Keratinocyte (primary cell): ENCODE results near the gene UTF1. TPM values are rescaled to one million over a fixed set of nuclear protein-coding genes. Genes with fewer than 3 reads are reported as not detected.

Experiments
- DNase-seq: peaks from one replicate; pipeline ENCODE4 v3.0.0-alpha.2; 2011; ENCODE audit warnings: low read depth, missing footprints, low spot score
- FAIRE-seq: peaks from 2 replicates; lab custom pipeline; 2011; peaks lifted over from hg19 to GRCh38; lab: Jason Lieb, UNC
- H2AFZ ChIP-seq: 2 replicates; pipeline ENCODE4 v1.6.0; 2012; ENCODE audit warnings: low read length, control low read depth, inconsistent platforms; ENCODE audit not compliant: control insufficient read depth
- H3K27ac ChIP-seq: 2 replicates; pipeline ENCODE4 v1.5.1; 2011; ENCODE audit warnings: low read length; ENCODE audit not compliant: control insufficient read depth, insufficient read depth
- H3K27me3 ChIP-seq: 3 replicates; pipeline ENCODE4 v1.6.0; 2011; ENCODE audit warnings: low read length; ENCODE audit not compliant: control insufficient read depth, insufficient read depth; ENCODE audit errors: extremely low read depth
- H3K36me3 ChIP-seq, 2 experiments: 2 replicates in 1 of 2; 3 replicates in 1 of 2; pipeline ENCODE4 v1.5.1; 2011; ENCODE audit warnings: low read length in 2 of 2, mild to moderate bottlenecking in 1 of 2; ENCODE audit not compliant: control insufficient read depth in 2 of 2, insufficient read depth in 2 of 2; ENCODE audit errors: extremely low read depth in 1 of 2
- H3K4me1 ChIP-seq: 3 replicates; pipeline ENCODE4 v1.5.1; 2011; ENCODE audit warnings: low read length; ENCODE audit not compliant: control insufficient read depth, insufficient read depth; ENCODE audit errors: extremely low read depth
- H3K4me2 ChIP-seq: 3 replicates; pipeline ENCODE4 v1.6.0; 2011; ENCODE audit warnings: low read depth, low read length; ENCODE audit not compliant: control insufficient read depth, insufficient read depth; ENCODE audit errors: extremely low read depth
- H3K4me3 ChIP-seq, 3 experiments: fragments of 200-600 bp in 1 of 3; sonication (generic) in 1 of 3; 2 replicates in 2 of 3; 3 replicates in 1 of 3; pipeline ENCODE4 v1.5.1; 2011 to 2016; ENCODE audit warnings: low read length in 3 of 3, mild to moderate bottlenecking in 3 of 3, control low read depth in 2 of 3, inconsistent platforms in 1 of 3, low read depth in 1 of 3, mixed read lengths in 1 of 3, mixed run types in 1 of 3, moderate library complexity in 1 of 3; ENCODE audit not compliant: control insufficient read depth in 2 of 3, insufficient read depth in 2 of 3; ENCODE audit errors: extremely low read depth in 1 of 3
- H3K79me2 ChIP-seq: 2 replicates; pipeline ENCODE4 v1.6.0; 2012; ENCODE audit warnings: low read length; ENCODE audit not compliant: control insufficient read depth, insufficient read depth
- H3K9ac ChIP-seq: 3 replicates; pipeline ENCODE4 v1.6.0; 2011; ENCODE audit warnings: low read length; ENCODE audit not compliant: control insufficient read depth, insufficient read depth; ENCODE audit errors: extremely low read depth
- H3K9me1 ChIP-seq: 3 replicates; pipeline ENCODE4 v1.6.0; 2011; ENCODE audit warnings: low read length; ENCODE audit not compliant: control insufficient read depth, insufficient read depth; ENCODE audit errors: extremely low read depth
- H3K9me3 ChIP-seq: 2 replicates; pipeline ENCODE4 v1.5.1; 2012; ENCODE audit warnings: low read depth, low read length; ENCODE audit not compliant: control insufficient read depth
- H4K20me1 ChIP-seq: 3 replicates; pipeline ENCODE4 v1.6.0; 2011; ENCODE audit warnings: low read length; ENCODE audit not compliant: control insufficient read depth, insufficient read depth; ENCODE audit errors: extremely low read depth
- CTCF ChIP-seq, 3 experiments: IDR thresholded peaks in 1 of 3; conservative IDR thresholded peaks in 1 of 3; optimal IDR thresholded peaks in 1 of 3; 2 replicates in 2 of 3; 3 replicates in 1 of 3; pipeline versions ENCODE3 to v1.5.1; 2011; ENCODE audit warnings: low read length in 3 of 3, mild to moderate bottlenecking in 3 of 3, moderate library complexity in 2 of 3, control low read depth in 1 of 3, inconsistent platforms in 1 of 3; ENCODE audit not compliant: insufficient read depth in 2 of 3; ENCODE audit errors: extremely low read depth in 1 of 3
- EZH2 ChIP-seq: IDR thresholded peaks from one replicate; pipeline ENCODE4 v1.6.1; 2012; ENCODE audit warnings: inconsistent platforms, mild to moderate bottlenecking, low read length, moderate library complexity
- dilution Hi-C: fragments of 300-500 bp; cut with MboI; formaldehyde crosslinking; loops from one replicate; pipeline ENCODE4 v1.7.0; 2020; ENCODE audit warnings: low sequenced_read_pairs; ENCODE audit not compliant: extremely low pct_ligation_motif_present
- polyA plus RNA-seq, 5 experiments: library from polyadenylated mRNA; depleted of rRNA in 3 of 5; stranded (reverse) in 3 of 5; stranded (forward) in 1 of 5; unstranded in 1 of 5; fragments of >200 nt; gene quantifications; 1 replicate in 1 of 5; 2 replicates in 3 of 5; 3 replicates in 1 of 5; pipeline versions ENCODE4 v1.2.1 to v1.2.3, GENCODE V29; 2011 to 2012; ENCODE audit warnings: missing spikeins in 2 of 5, low read depth in 1 of 5, low replicate concordance in 1 of 5

The UTF1 gene
- polyA plus RNA-seq, 1 donor (not counting 4 experiments of a cell fraction or from before 2014, with no cell fraction given) = not detected

- Histone ChIP-seq H3K27ac (no peak overlapping the region), H3K27me3 (peaks cover 46% of the 10 kb centered on the region), H3K9me1 (no peaks in the 10 kb centered on the region), H3K4me3 (no peak overlapping the region), H3K9ac (no peak overlapping the region), H3K4me2 (no peak overlapping the region), H3K4me1 (peaks cover 4% of the 10 kb centered on the region), H2AFZ (no peak overlapping the region), H3K79me2 (no peaks in the 10 kb centered on the region), H3K9me3 (no peaks in the 10 kb centered on the region), H3K36me3 (no peaks in the 10 kb centered on the region), H4K20me1 (no peaks in the 10 kb centered on the region)
- dilution Hi-C loops = no loop called here
- no peak for DNase-seq
- TF ChIP-seq CTCF (optimal IDR thresholded peaks at IDR 0.05 in 1 of 3, IDR thresholded peaks at IDR 0.05 in 1 of 3, conservative IDR thresholded peaks at IDR 0.05 in 1 of 3; ENCODE audit: extremely low read depth in 1 of 3, insufficient read depth in 2 of 3, low read length in 3 of 3) = no peak
- TF ChIP-seq EZH2 = no peak
- FAIRE-seq = no peak
Measured at GRCh38 chr10:133247681-133248333, 17.8 kb downstream of the UTF1 start.

DNA sequence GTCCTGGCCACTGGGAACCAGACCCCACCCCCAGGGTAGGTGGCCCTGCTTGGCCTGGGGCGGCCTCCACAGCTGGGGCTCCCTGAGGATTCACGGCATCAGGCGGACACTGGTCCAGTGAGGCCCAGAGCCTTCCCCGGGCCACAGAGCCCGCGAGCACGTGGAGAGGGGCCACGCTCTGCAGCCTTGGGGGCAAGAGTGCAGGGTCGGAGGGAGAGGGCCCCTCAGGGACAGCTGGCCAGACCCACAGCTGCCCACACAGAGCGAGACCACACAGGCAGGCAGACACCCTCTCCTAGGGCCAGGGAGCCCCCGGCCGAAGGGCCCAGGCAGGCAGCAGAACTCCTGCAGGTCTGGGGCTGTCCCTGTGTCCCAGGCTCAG is 18.3 kb downstream of the UTF1 start:
- dilution Hi-C loops = no loop called here
- Histone ChIP-seq H3K4me1 (no peaks in the 10 kb centered on the region), H3K4me3 (no peak overlapping the region), H3K9me1 (no peaks in the 10 kb centered on the region), H3K9ac (no peak overlapping the region), H3K9me3 (no peaks in the 10 kb centered on the region), H3K79me2 (no peaks in the 10 kb centered on the region), H3K36me3 (no peaks in the 10 kb centered on the region), H4K20me1 (no peaks in the 10 kb centered on the region), H3K27me3 (peaks cover 41% of the 10 kb centered on the region), H3K27ac (no peak overlapping the region), H2AFZ (no peak overlapping the region), H3K4me2 (no peak overlapping the region)
- FAIRE-seq (no peak), DNase-seq (no peak)
- TF ChIP-seq EZH2 (no peak), CTCF (optimal IDR thresholded peaks at IDR 0.05 in 1 of 3, IDR thresholded peaks at IDR 0.05 in 1 of 3, conservative IDR thresholded peaks at IDR 0.05 in 1 of 3; ENCODE audit: extremely low read depth in 1 of 3, insufficient read depth in 2 of 3, low read length in 3 of 3) (no peak)
